Ramos (cell line): ENCODE data around the gene LEMD2.

Experiments
- in situ Hi-C: fragments of 300-500 bp; cut with MboI; formaldehyde crosslinking; loops from one replicate; pipeline ENCODE4 v1.14.3; 2022; ENCODE audit warnings: low sequenced_read_pairs; ENCODE audit not compliant: unreplicated experiment

Gene LEMD2

GRCh38 chr6:33761922-33762629 is 26.9 kb downstream of the LEMD2 start:
- in situ Hi-C loops: no loop called here

GRCh38 chr6:33761581-33761921 is 27.4 kb downstream of the LEMD2 start:
- in situ Hi-C loops: no loop called here

- in situ Hi-C loops: no loop called here
These were observed 28.9 kb downstream of the LEMD2 start for GRCh38 chr6:33759887-33760629.

GRCh38 chr6:33758815-33759216 is 30.1 kb downstream of the LEMD2 start:
- in situ Hi-C loops: no loop called here

GRCh38 chr6:33757906-33758305 is 31.0 kb downstream of the LEMD2 start:
- in situ Hi-C loops: no loop called here

GRCh38 chr6:33757113-33757512 is 31.8 kb downstream of the LEMD2 start:
- in situ Hi-C loops: no loop called here

- in situ Hi-C loops: no loop called here
These were observed 32.5 kb downstream of the LEMD2 start for GRCh38 chr6:33756211-33756954.

GRCh38 chr6:33755070-33755869 is 33.7 kb downstream of the LEMD2 start:
- in situ Hi-C loops: no loop called here

GRCh38 chr6:33754222-33754621 is 34.7 kb downstream of the LEMD2 start:
- in situ Hi-C loops: no loop called here

GRCh38 chr6:33752646-33753015 is 36.3 kb downstream of the LEMD2 start:
- in situ Hi-C loops: no loop called here

GRCh38 chr6:33751771-33752645 is 36.9 kb downstream of the LEMD2 start:
- in situ Hi-C loops: no loop called here

- in situ Hi-C loops: no loop called here
These were observed 38.5 kb downstream of the LEMD2 start for GRCh38 chr6:33750244-33750991.

GRCh38 chr6:33749401-33749800 is 39.5 kb downstream of the LEMD2 start:
- in situ Hi-C loops: no loop called here

GRCh38 chr6:33748841-33749240 is 40.1 kb downstream of the LEMD2 start:
- in situ Hi-C loops: no loop called here

- in situ Hi-C loops: no loop called here
These were observed 41.1 kb downstream of the LEMD2 start for GRCh38 chr6:33747823-33748222.

- in situ Hi-C loops: no loop called here
These were observed 42.3 kb downstream of the LEMD2 start, which contains the start of gene IP6K3 for GRCh38 chr6:33746651-33747100. Gene IP6K3 (minus strand): TSS chr6:33746905. CDS start chr6:33735476, 11,429 bp downstream.

GRCh38 chr6:33746036-33746600 is 42.8 kb downstream of the LEMD2 start:
- in situ Hi-C loops: no loop called here

GRCh38 chr6:33745548-33745947 is 43.4 kb downstream of the LEMD2 start:
- in situ Hi-C loops: no loop called here
